HepG2 (cell line): ENCODE results near the gene CSE1L. TPM values are rescaled to one million over a fixed set of nuclear protein-coding genes. Genes with fewer than 3 reads are reported as not detected.

Experiments used
- BCL6 ChIP-seq: IDR thresholded peaks from 2 replicates; pipeline ENCODE4 v1.6.1; 2016; ENCODE audit warnings: missing genetic modification reagents, missing compliant biosample characterization
- DPF2 ChIP-seq: sonication (generic); formaldehyde crosslinking; IDR thresholded peaks from 2 replicates; pipeline ENCODE4 v1.4.0; 2020; ENCODE audit warnings: mild to moderate bottlenecking, low read depth, missing genetic modification reagents, borderline replicate concordance
- GLI4 ChIP-seq: sonication (generic); formaldehyde crosslinking; IDR thresholded peaks from 2 replicates; pipeline ENCODE4 v1.5.1; 2020; ENCODE audit warnings: missing genetic modification reagents, mild to moderate bottlenecking, moderate library complexity, borderline replicate concordance
- GPBP1L1 ChIP-seq: sonication (generic); formaldehyde crosslinking; IDR thresholded peaks from 2 replicates; pipeline ENCODE4 v1.5.0; 2020; ENCODE audit warnings: mild to moderate bottlenecking, missing genetic modification reagents
- HOXA5 ChIP-seq: sonication (generic); formaldehyde crosslinking; IDR thresholded peaks from 2 replicates; pipeline ENCODE4 v1.4.0; 2020; ENCODE audit warnings: missing genetic modification reagents
- KDM2A ChIP-seq: sonication (generic); formaldehyde crosslinking; IDR thresholded peaks from 2 replicates; pipeline ENCODE4 v1.4.0; 2020; ENCODE audit warnings: low read depth, missing genetic modification reagents, borderline replicate concordance
- KDM5B ChIP-seq: sonication (generic); formaldehyde crosslinking; IDR thresholded peaks from 2 replicates; pipeline ENCODE4 v1.4.0; 2020; ENCODE audit warnings: missing genetic modification reagents, mild to moderate bottlenecking, borderline replicate concordance
- LBX2 ChIP-seq: sonication (generic); formaldehyde crosslinking; IDR thresholded peaks from 2 replicates; pipeline ENCODE4 v1.5.0; 2020; ENCODE audit warnings: missing genetic modification reagents, mild to moderate bottlenecking, borderline replicate concordance
- NFYB ChIP-seq: sonication (generic); formaldehyde crosslinking; IDR thresholded peaks from 2 replicates; pipeline ENCODE4 v1.4.0; 2020; ENCODE audit warnings: missing genetic modification reagents
- NFYC ChIP-seq: IDR thresholded peaks from 2 replicates; pipeline ENCODE4 v1.6.1; 2016; ENCODE audit warnings: missing genetic modification reagents, missing compliant biosample characterization
- RCOR2 ChIP-seq: IDR thresholded peaks from 2 replicates; pipeline ENCODE4 v1.6.1; 2016; ENCODE audit warnings: missing biosample characterization, missing genetic modification reagents
- SALL1 ChIP-seq: sonication (generic); formaldehyde crosslinking; IDR thresholded peaks from 2 replicates; pipeline ENCODE4 v1.8.0; 2022; ENCODE audit warnings: mild to moderate bottlenecking, missing genetic modification reagents
- SMAD3 ChIP-seq: sonication (generic); formaldehyde crosslinking; IDR thresholded peaks from 2 replicates; pipeline ENCODE4 v1.4.0; 2020; ENCODE audit warnings: missing genetic modification reagents
- SNAPC5 ChIP-seq: sonication (generic); formaldehyde crosslinking; IDR thresholded peaks from 2 replicates; pipeline ENCODE4 v1.8.1; 2023; ENCODE audit warnings: mild to moderate bottlenecking, missing genetic modification reagents, borderline replicate concordance
- TFDP1 ChIP-seq: IDR thresholded peaks from 2 replicates; pipeline ENCODE4 v1.6.1; 2016; ENCODE audit warnings: missing compliant biosample characterization, missing genetic modification reagents, borderline replicate concordance
- YEATS2 ChIP-seq: sonication (generic); formaldehyde crosslinking; IDR thresholded peaks from 2 replicates; pipeline ENCODE4 v1.4.0; 2020; ENCODE audit warnings: missing genetic modification reagents, borderline replicate concordance
- ZHX1 ChIP-seq: sonication (generic); formaldehyde crosslinking; IDR thresholded peaks from 2 replicates; pipeline ENCODE4 v1.8.1; 2022; ENCODE audit warnings: low read depth, mild to moderate bottlenecking, missing genetic modification reagents
- ZNF12 ChIP-seq: sonication (generic); formaldehyde crosslinking; IDR thresholded peaks from 2 replicates; pipeline ENCODE4 v1.5.0; 2020; ENCODE audit warnings: missing genetic modification reagents
- ZNF543 ChIP-seq: sonication (generic); formaldehyde crosslinking; IDR thresholded peaks from 2 replicates; pipeline ENCODE4 v1.4.0; 2020; ENCODE audit warnings: mild to moderate bottlenecking, missing genetic modification reagents
- ZNF598 ChIP-seq: sonication (generic); formaldehyde crosslinking; IDR thresholded peaks from 2 replicates; pipeline ENCODE4 v1.5.1; 2020; ENCODE audit warnings: mild to moderate bottlenecking, missing genetic modification reagents, borderline replicate concordance
- ZNF652 ChIP-seq: IDR thresholded peaks from 2 replicates; pipeline ENCODE4 v1.6.1; 2016; ENCODE audit warnings: low read depth, borderline replicate concordance
- ZSCAN22 ChIP-seq: sonication (generic); formaldehyde crosslinking; IDR thresholded peaks from 2 replicates; pipeline ENCODE4 v1.4.0; 2020; ENCODE audit warnings: mild to moderate bottlenecking, missing genetic modification reagents
- ZSCAN31 ChIP-seq: sonication (generic); formaldehyde crosslinking; IDR thresholded peaks from 2 replicates; pipeline ENCODE4 v1.5.0; 2020; ENCODE audit warnings: low read depth, mild to moderate bottlenecking, missing genetic modification reagents
- polyA plus RNA-seq, 8 experiments: library from polyadenylated mRNA; depleted of rRNA in 3 of 8; stranded (reverse) in 7 of 8; unstranded in 1 of 8; fragments of >200 nt; fragmentation: Illumina TruSeq in 4 of 8; extraction: Trizol in 4 of 8; gene quantifications; 2 replicates each; pipeline versions ENCODE4 v1.2.1 to v1.2.3, GENCODE V29; 2011 to 2016; ENCODE audit warnings: low read depth in 4 of 8, missing spikeins in 1 of 8, mixed read lengths in 1 of 8; ENCODE audit not compliant: insufficient read depth in 1 of 8
- total RNA-seq, 5 experiments: library from RNA; depleted of rRNA; stranded (reverse); fragments of >200 nt; fragmentation: Illumina TruSeq; extraction: Trizol; gene quantifications; 2 replicates each; pipeline ENCODE4 v1.2.3, GENCODE V29; 2016; ENCODE audit warnings: low read depth in 1 of 5

Gene CSE1L
- total and polyA plus RNA-seq, 2 of the 13 experiments (the other 11 are each of a cell fraction or from before 2014, with no cell fraction given), result 56.9 to 258 TPM

GRCh38 chr20:49046087-49046900 lies at the start of gene CSE1L (continued):
- TF ChIP-seq TFDP1 (CRISPR knock-in tag), result peak; percentile 94
- peak; percentile 91 for TF ChIP-seq ZHX1 (CRISPR knock-in tag)
- TF ChIP-seq SMAD3 (CRISPR knock-in tag), result peak; percentile 54; the same call in 1 of the 2 replicates
- TF ChIP-seq ZSCAN31 (CRISPR knock-in tag), result peak; percentile 98
- peak; percentile 99 for TF ChIP-seq GLI4 (CRISPR knock-in tag)
- TF ChIP-seq KDM2A (CRISPR knock-in tag), result peak; percentile 80
- peak; percentile 45; the same call in 1 of the 2 replicates for TF ChIP-seq DPF2 (CRISPR knock-in tag)
- TF ChIP-seq ZNF12 (CRISPR knock-in tag), result peak; percentile 1; the same call in 1 of the 2 replicates
- no peak for TF ChIP-seq GPBP1L1 (CRISPR knock-in tag)
- peak; percentile 77 for TF ChIP-seq SALL1 (CRISPR knock-in tag)
- TF ChIP-seq NFYB, result peak; percentile 95
- peak; percentile 62 for TF ChIP-seq YEATS2 (CRISPR knock-in tag)
- peak; percentile 99 for TF ChIP-seq KDM5B (CRISPR knock-in tag)
- peak; percentile 93 for TF ChIP-seq LBX2 (CRISPR knock-in tag)
- TF ChIP-seq ZNF652, result no peak
- TF ChIP-seq ZSCAN22, result no peak
- TF ChIP-seq BCL6 (CRISPR knock-in tag), result peak; percentile 22
- TF ChIP-seq NFYC, result peak; percentile 97
- TF ChIP-seq SNAPC5 (CRISPR knock-in tag), result no peak
- TF ChIP-seq HOXA5 (CRISPR knock-in tag), result peak; percentile 66
- TF ChIP-seq RCOR2 (CRISPR knock-in tag), result 0 out of 2 replicates have a peak, but pooled peaks have one; percentile 48
- TF ChIP-seq ZNF543, result peak; percentile 96
- peak; percentile 94 for TF ChIP-seq ZNF598 (CRISPR knock-in tag)
